ENCODE measurements around the gene ARID1B. TPM values are rescaled to one million over a fixed set of nuclear protein-coding genes. Genes with fewer than 3 reads are reported as not detected.

ARID1B gene
- total and polyA plus RNA-seq, 8 donors, result 67.6 to 102 (median 99.0) TPM

DNA sequence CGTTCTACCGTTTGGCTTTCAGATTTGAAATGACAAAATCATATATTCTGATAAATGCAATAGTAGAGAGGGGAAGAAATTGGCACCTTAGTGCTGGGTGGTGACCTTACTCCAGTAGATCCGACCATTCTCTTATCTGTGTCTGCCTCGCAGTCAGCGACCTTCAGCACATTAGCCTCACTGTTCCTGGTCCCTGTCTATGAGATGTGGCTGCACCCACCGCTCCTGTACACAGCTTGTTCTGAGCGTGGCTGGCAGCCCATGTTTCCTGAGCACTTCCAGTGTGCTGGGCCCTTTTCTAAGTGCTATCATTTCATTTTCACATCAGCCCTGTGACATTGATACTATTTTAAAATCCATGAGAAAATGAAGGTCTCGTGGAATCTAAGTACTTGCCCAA is 408.0 kb downstream of the ARID1B start:
- Histone ChIP-seq H3K27me3 (no peaks in the 10 kb centered on the region), H3K9me3 (no peaks in the 10 kb centered on the region), H3K36me3 (peaks cover 0 to 81% of the 10 kb centered on the region in 2 donors), H3K4me1 (peaks cover 0 to 11% of the 10 kb centered on the region in 2 donors), H3K27ac (no peak overlapping the region), H3K4me3 (no peak overlapping the region)
- DNase-seq (no peak), ATAC-seq (no peak)
- intact Hi-C loops (cut with DNase I), result loop anchor here in 1 of 2 donors (10.0 kb wide), 1 partner anchor 150 kb away; no protein-coding TSS in a partner anchor
- TF ChIP-seq, protein P1, sequence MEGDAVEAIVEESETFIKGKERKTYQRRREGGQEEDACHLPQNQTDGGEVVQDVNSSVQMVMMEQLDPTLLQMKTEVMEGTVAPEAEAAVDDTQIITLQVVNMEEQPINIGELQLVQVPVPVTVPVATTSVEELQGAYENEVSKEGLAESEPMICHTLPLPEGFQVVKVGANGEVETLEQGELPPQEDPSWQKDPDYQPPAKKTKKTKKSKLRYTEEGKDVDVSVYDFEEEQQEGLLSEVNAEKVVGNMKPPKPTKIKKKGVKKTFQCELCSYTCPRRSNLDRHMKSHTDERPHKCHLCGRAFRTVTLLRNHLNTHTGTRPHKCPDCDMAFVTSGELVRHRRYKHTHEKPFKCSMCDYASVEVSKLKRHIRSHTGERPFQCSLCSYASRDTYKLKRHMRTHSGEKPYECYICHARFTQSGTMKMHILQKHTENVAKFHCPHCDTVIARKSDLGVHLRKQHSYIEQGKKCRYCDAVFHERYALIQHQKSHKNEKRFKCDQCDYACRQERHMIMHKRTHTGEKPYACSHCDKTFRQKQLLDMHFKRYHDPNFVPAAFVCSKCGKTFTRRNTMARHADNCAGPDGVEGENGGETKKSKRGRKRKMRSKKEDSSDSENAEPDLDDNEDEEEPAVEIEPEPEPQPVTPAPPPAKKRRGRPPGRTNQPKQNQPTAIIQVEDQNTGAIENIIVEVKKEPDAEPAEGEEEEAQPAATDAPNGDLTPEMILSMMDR (IDR thresholded peaks at IDR 0.05), result no peak

DNA sequence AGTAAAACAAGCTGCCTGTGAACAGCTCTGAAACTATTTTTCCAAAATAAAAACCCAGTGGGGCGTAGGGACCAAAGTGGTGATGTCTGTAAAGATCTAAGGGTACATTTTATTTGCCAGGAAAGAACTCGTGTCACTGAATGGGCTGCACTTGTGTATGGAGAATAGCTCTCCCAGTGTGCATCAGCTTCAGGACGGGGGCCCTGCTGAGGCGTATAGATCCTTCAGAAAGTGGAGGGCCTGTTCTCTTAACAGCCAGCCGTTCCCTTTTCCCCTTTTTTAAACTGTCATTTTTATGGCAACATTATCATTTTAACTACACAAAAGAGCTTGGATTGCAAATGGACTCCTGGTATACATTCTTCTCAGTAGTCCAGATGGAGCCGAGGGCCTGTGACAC is 408.8 kb downstream of the ARID1B start:
- Histone ChIP-seq H3K27ac (no peak overlapping the region), H3K9me3 (no peaks in the 10 kb centered on the region), H3K4me3 (no peak overlapping the region), H3K27me3 (no peaks in the 10 kb centered on the region), H3K36me3 (peaks cover 0 to 86% of the 10 kb centered on the region in 2 donors), H3K4me1 (peaks cover 0 to 11% of the 10 kb centered on the region in 2 donors)
- DNase-seq, result no peak
- TF ChIP-seq, protein P1 (IDR thresholded peaks at IDR 0.05), result no peak
- no peak for ATAC-seq
- intact Hi-C loops (cut with DNase I), result loop anchor here in 1 of 2 donors (10.0 kb wide), 1 partner anchor 151 kb away; no protein-coding TSS in a partner anchor

DNA sequence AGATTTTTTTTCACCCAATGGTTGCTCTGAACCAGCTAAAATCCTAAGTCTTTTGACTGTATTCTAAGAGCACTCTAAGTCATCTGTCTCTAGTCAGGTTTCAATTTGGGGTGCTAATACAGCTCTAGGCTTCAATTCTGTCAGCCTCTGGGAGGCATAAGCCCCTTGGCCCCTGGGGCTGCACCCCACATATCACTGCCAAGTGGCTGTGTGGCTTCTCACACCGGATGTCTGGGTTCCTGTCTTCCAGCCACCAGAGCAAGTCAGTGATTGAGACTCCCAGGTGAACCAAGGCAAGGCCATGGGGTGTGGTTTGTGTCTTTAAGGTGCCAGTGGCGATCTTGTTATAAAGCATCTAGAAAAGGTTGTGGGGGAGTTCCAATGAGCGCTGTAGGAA is 409.6 kb downstream of the ARID1B start:
- H3K27me3 ChIP-seq, result no peaks in the 10 kb centered on the region
- ATAC-seq (no peak), DNase-seq (no peak)
- no peak overlapping the region for H3K27ac ChIP-seq
- H3K4me3 ChIP-seq, result no peak overlapping the region
- H3K36me3 ChIP-seq, result peaks cover 0 to 86% of the 10 kb centered on the region in 2 donors
- intact Hi-C loops (cut with DNase I), result loop anchor here in 1 of 2 donors (10.0 kb wide), 1 partner anchor 152 kb away; no protein-coding TSS in a partner anchor
- TF ChIP-seq, protein P1 (IDR thresholded peaks at IDR 0.05), result no peak
- H3K4me1 ChIP-seq, result peaks cover 0 to 11% of the 10 kb centered on the region in 2 donors
- H3K9me3 ChIP-seq, result no peaks in the 10 kb centered on the region

DNA sequence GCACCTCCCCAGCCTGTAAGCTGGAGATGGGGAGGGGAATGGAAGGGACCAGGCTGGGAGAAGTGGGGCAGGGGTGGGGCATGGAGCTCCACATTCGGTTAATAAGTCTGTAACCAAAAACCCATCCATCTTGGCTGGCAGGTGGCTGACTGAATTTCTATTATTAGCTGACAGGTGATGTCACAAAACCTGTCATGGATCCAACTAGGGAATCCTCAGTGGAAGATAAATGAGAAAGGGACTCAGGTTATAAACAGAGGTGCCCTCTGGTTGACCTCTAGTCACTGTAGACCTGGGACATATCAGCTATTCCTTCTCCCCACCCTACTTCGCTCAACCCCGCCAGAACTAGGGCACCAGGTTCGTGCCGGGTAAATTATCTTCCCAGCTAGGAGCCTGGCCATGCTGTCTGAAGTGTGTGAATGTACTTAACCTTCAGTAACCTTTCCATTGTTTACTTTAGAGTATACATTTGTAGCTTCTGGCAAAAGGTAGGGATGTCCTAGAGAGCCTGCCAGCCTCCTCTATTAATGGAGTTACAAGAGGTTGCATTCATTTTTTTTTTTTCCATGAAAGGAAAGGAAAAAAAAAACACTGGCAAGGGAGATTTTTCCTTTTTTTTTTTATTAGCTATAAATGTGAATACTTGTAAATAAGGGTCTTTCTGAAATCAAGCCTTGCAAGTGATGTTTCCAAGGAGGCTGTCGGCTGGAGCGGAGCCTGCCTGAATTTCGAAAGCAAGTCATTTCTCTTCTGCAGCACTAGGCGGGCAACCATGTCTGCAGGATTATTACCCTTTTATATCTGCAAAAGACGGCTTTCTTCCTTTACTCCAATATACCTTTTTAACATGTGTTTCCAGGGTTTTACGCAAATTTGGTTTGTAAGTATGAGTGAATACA is 410.3 kb downstream of the ARID1B start:
- Histone ChIP-seq H3K4me1 (peaks cover 0 to 11% of the 10 kb centered on the region in 2 donors), H3K36me3 (peaks cover 0 to 86% of the 10 kb centered on the region in 2 donors), H3K27ac (no peak overlapping the region), H3K4me3 (no peak overlapping the region), H3K27me3 (no peaks in the 10 kb centered on the region), H3K9me3 (no peaks in the 10 kb centered on the region)
- DNase-seq (peak in 1 of 4 donors; percentile 36), ATAC-seq (peak; percentile 74)
- TF ChIP-seq, protein P1 (IDR thresholded peaks at IDR 0.05), result no peak
- intact Hi-C loops (cut with DNase I), result loop anchor here in 1 of 2 donors (10.0 kb wide), 1 partner anchor 153 kb away; no protein-coding TSS in a partner anchor

DNA sequence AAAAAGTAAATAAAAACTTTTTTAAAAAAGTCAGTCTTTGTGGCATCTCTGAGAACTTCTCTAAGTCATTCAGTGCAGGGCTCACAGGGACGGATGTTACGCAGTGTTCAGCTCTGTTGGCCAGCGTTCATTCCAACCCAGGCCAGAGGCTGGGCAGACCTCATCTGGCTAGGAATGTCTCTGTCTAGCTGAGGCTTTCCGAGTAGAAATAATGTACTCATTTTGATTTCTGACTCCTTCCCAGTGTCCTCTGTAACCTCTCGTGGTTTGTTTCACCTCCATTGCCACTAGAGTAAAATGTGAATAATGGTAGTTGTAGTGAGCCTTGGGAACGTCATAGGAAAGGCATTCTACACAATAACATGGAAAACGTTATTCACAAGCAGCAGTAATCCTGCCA is 411.0 kb downstream of the ARID1B start:
- Histone ChIP-seq H3K27me3 (no peaks in the 10 kb centered on the region), H3K4me1 (peaks cover 0 to 11% of the 10 kb centered on the region in 2 donors), H3K36me3 (peaks cover 0 to 83% of the 10 kb centered on the region in 2 donors), H3K9me3 (no peaks in the 10 kb centered on the region), H3K27ac (no peak overlapping the region), H3K4me3 (no peak overlapping the region)
- intact Hi-C loops (cut with DNase I), result loop anchor here in 1 of 2 donors (10.0 kb wide), 1 partner anchor 153 kb away; no protein-coding TSS in a partner anchor
- no peak for DNase-seq
- TF ChIP-seq, protein P1 (IDR thresholded peaks at IDR 0.05), result no peak
- ATAC-seq, result no peak
